H7 (cell line): Measurements from ENCODE around the gene GRB7. TPM values are rescaled to one million over a fixed set of nuclear protein-coding genes. Genes with fewer than 3 reads are reported as not detected.
"Not testable (repeated sequence)": the region's sequence is repeated elsewhere in the genome, so short reads cannot be mapped to it uniquely, and the experiment has no call there.

ENCODE experiments used
- DNase-seq: peaks from one replicate; pipeline ENCODE4 v3.0.0; 2012
- H3K27me3 ChIP-seq: 2 replicates; pipeline ENCODE4 v1.6.0; 2011; ENCODE audit warnings: mild to moderate bottlenecking, low read length; ENCODE audit not compliant: control insufficient read depth, insufficient read depth
- H3K36me3 ChIP-seq: replicated peaks from 2 replicates; pipeline ENCODE4 v1.5.1; 2011; ENCODE audit warnings: low read length; ENCODE audit not compliant: control insufficient read depth, insufficient read depth
- H3K4me3 ChIP-seq: 2 replicates; pipeline ENCODE4 v1.5.1; 2011; ENCODE audit warnings: low read depth, mild to moderate bottlenecking, control low read depth, low read length, moderate library complexity; ENCODE audit not compliant: insufficient read depth
- total RNA-seq: library from RNA; depleted of rRNA; stranded (reverse); fragments of >200 nt; shearing (Covaris generic); gene quantifications from 2 replicates; pipeline ENCODE4 v1.2.3, GENCODE V29; 2014; rRNA removed

GRB7 gene
- total RNA-seq = 34.3 and 61.6 TPM in 2 replicates

- peaks cover 3% of the 10 kb centered on the region for H3K36me3 ChIP-seq
- H3K4me3 ChIP-seq = peak within 1 kb of the TSS; percentile 80
- peak; percentile 93 for DNase-seq
- H3K27me3 ChIP-seq = no peaks in the 10 kb centered on the region
These were observed at the start of gene GRB7 for GRCh38 chr17:39737760-39738567. Gene GRB7 (plus strand): TSS chr17:39737938. CDS start chr17:39742302, 4,364 bp downstream.

GRCh38 chr17:39688475-39688835 is 49.3 kb upstream of the GRB7 start:
- H3K27me3 ChIP-seq = no peaks in the 10 kb centered on the region
- no peak for DNase-seq

GRCh38 chr17:39688945-39689344 is 48.8 kb upstream of the GRB7 start:
- Histone ChIP-seq H3K27me3 (no peaks in the 10 kb centered on the region), H3K4me3 (peak overlapping the region; percentile 72), H3K36me3 (no peaks in the 10 kb centered on the region; the same call in none of the 2 replicates)
- DNase-seq = peak; percentile 73

More at GRCh38 chr17:39688475-39688835, 49.3 kb upstream of the GRB7 start:
- H3K4me3 ChIP-seq = peak overlapping the region; percentile 72
- no peaks in the 10 kb centered on the region; the same call in none of the 2 replicates for H3K36me3 ChIP-seq

GRCh38 chr17:39694593-39694992 is 43.1 kb upstream of the GRB7 start:
- Histone ChIP-seq H3K27me3 (no peaks in the 10 kb centered on the region), H3K36me3 (no peaks in the 10 kb centered on the region), H3K4me3 (no peak overlapping the region)
- no peak for DNase-seq

GRCh38 chr17:39695089-39695474 is 42.7 kb upstream of the GRB7 start:
- Histone ChIP-seq H3K36me3 (no peaks in the 10 kb centered on the region), H3K4me3 (no peak overlapping the region), H3K27me3 (no peaks in the 10 kb centered on the region)
- no peak for DNase-seq

GRCh38 chr17:39696731-39697130 is 41.0 kb upstream of the GRB7 start:
- H3K36me3 ChIP-seq = no peaks in the 10 kb centered on the region
- H3K27me3 ChIP-seq = no peaks in the 10 kb centered on the region
- DNase-seq = no peak
- H3K4me3 ChIP-seq = no peak overlapping the region

GRCh38 chr17:39697961-39698360 is 39.8 kb upstream of the GRB7 start:
- no peaks in the 10 kb centered on the region for H3K27me3 ChIP-seq
- no peaks in the 10 kb centered on the region; the same call in 1 of the 2 replicates for H3K36me3 ChIP-seq
- no peak overlapping the region for H3K4me3 ChIP-seq
- no peak for DNase-seq

- H3K27me3 ChIP-seq, DNase-seq, H3K36me3 ChIP-seq: not testable (repeated sequence)
- H3K4me3 ChIP-seq = peak overlapping the region; percentile 95
These were observed 38.5 kb upstream of the GRB7 start for GRCh38 chr17:39699157-39699817.

GRCh38 chr17:39699818-39700147 is 38.0 kb upstream of the GRB7 start, which contains the start of gene ERBB2:
Gene ERBB2 (plus strand): TSS chr17:39700064. CDS start chr17:39700239, 175 bp downstream.
- peak within 1 kb of the TSS; percentile 95 for H3K4me3 ChIP-seq

GRCh38 chr17:39700148-39700987 is 37.4 kb upstream of the GRB7 start:
- Histone ChIP-seq H3K27me3 (no peaks in the 10 kb centered on the region), H3K4me3 (peak overlapping the region; percentile 95), H3K36me3 (no peaks in the 10 kb centered on the region; the same call in 1 of the 2 replicates)
- DNase-seq = peak; percentile 81

More at GRCh38 chr17:39699818-39700147, 38.0 kb upstream of the GRB7 start, which contains the start of gene ERBB2:
- peak; percentile 89 for DNase-seq
- no peaks in the 10 kb centered on the region; the same call in 1 of the 2 replicates for H3K36me3 ChIP-seq
- no peaks in the 10 kb centered on the region for H3K27me3 ChIP-seq

- H3K36me3 ChIP-seq = no peaks in the 10 kb centered on the region; the same call in none of the 2 replicates
- peak overlapping the region; percentile 95 for H3K4me3 ChIP-seq
- H3K27me3 ChIP-seq = no peaks in the 10 kb centered on the region
- peak; percentile 70 for DNase-seq
These were observed 36.5 kb upstream of the GRB7 start for GRCh38 chr17:39701012-39701783.

- Histone ChIP-seq H3K27me3 (no peaks in the 10 kb centered on the region), H3K36me3 (no peaks in the 10 kb centered on the region; the same call in none of the 2 replicates), H3K4me3 (peak overlapping the region; percentile 95)
- DNase-seq = no peak
These were observed 35.8 kb upstream of the GRB7 start for GRCh38 chr17:39701784-39702422.
